ENCODE results near the gene CD226.

DNA sequence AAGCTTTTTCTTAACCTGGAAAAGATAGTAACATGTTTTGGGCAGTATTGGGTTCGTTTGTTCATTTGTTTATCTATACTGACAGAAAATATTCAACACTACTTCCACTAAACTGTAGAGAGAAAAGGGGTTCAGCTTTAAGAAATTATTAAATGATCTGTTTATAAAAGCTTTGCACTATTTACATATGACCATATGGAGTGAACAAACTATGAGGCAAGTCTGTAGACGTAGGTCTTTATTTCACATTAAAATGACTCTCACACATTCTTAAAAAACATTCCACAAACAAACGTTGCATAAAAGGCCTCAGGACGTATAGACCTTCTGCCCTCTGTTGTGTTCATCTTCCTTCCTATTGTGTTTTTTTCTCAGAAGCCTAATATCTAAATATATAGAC is 94.6 kb downstream of the CD226 start:
- TF ChIP-seq CTCF (IDR thresholded peaks at IDR 0.05) (no peak), ZFX (IDR thresholded peaks at IDR 0.05; ENCODE audit: borderline replicate concordance) (no peak)

Measured in 22Rv1 (cell line).